ENCODE results near the gene DAGLA.

DAGLA gene

GRCh38 chr11:61750631-61751273 lies 70.6 kb downstream of the DAGLA start:
- no peaks in the 10 kb centered on the region for H3K36me3 ChIP-seq (replicated peaks in 1 of 2; ENCODE audit: control insufficient read depth in 2 of 2, insufficient read depth in 2 of 2, low read length in 2 of 2)
- peak overlapping the region; percentile 19 for H3K18ac ChIP-seq (ENCODE audit: low read length)
- no peak overlapping the region for H3K14ac ChIP-seq (ENCODE audit: low read length)
- H2BK15ac ChIP-seq (ENCODE audit: low read length) = no peak overlapping the region
- H2BK5ac ChIP-seq (ENCODE audit: low read length) = no peak overlapping the region
- H3K27me3 ChIP-seq (ENCODE audit: control insufficient read depth in 3 of 3, insufficient read depth in 3 of 3, low read depth in 1 of 3, low read length in 3 of 3) = peaks cover 0 to 22% (median 0%) of the 10 kb centered on the region in 3 experiments
- H2AFZ ChIP-seq (ENCODE audit: low read length) = no peak overlapping the region
- no peak overlapping the region for H3K4me2 ChIP-seq (ENCODE audit: insufficient read depth, low read length, poor library complexity, severe bottlenecking)
- H3K4ac ChIP-seq (ENCODE audit: low read length) = no peak overlapping the region
- no peaks in the 10 kb centered on the region for H3K9me3 ChIP-seq (replicated peaks in 1 of 2; ENCODE audit: control insufficient read depth in 2 of 2, insufficient read depth in 1 of 2, low read depth in 1 of 2, low read length in 2 of 2)
- H2BK120ac ChIP-seq (ENCODE audit: low read depth, low read length) = no peak overlapping the region
- no peak overlapping the region for H3K9ac ChIP-seq (ENCODE audit: low read depth, low read length, poor library complexity)
- no peak overlapping the region for H2AK5ac ChIP-seq (ENCODE audit: low read depth, low read length)
- no peak overlapping the region for H3K27ac ChIP-seq (replicated peaks; ENCODE audit: low read length)
- no peak overlapping the region for H3K23ac ChIP-seq (ENCODE audit: low read depth, low read length, poor library complexity)
- H3K4me3 ChIP-seq (ENCODE audit: low read length in 2 of 2) = no peak overlapping the region
- no peak overlapping the region for H2BK12ac ChIP-seq (ENCODE audit: low read length)
- H3K4me1 ChIP-seq (ENCODE audit: control insufficient read depth in 2 of 2, insufficient read depth in 1 of 2, low read depth in 1 of 2, low read length in 2 of 2) = peaks cover 25 to 58% of the 10 kb centered on the region in 2 donors
- H4K8ac ChIP-seq (ENCODE audit: low read depth, low read length) = no peak overlapping the region
- no peaks in the 10 kb centered on the region for H3K79me1 ChIP-seq (ENCODE audit: low read depth, low read length)
- WGBS, 2 donors (ENCODE audit: extremely low coverage in 2 of 2, insufficient read length in 2 of 2, insufficient replicate concordance in 1 of 2) = no CpG with 5 or more reads among the region's 5 CpGs
- no peak for DNase-seq (ENCODE audit: low spot score)
- no peak overlapping the region for H4K91ac ChIP-seq (ENCODE audit: low read depth, low read length, poor library complexity)

- Histone ChIP-seq H3K27me3 (ENCODE audit: control insufficient read depth in 3 of 3, insufficient read depth in 3 of 3, low read depth in 1 of 3, low read length in 3 of 3) (peaks cover 0 to 22% (median 0%) of the 10 kb centered on the region in 3 experiments), H3K4me1 (ENCODE audit: control insufficient read depth in 2 of 2, insufficient read depth in 1 of 2, low read depth in 1 of 2, low read length in 2 of 2) (peaks cover 26 to 54% of the 10 kb centered on the region in 2 donors)
- no CpG with 5 or more reads among the region's 14 CpGs for WGBS, 2 donors (ENCODE audit: extremely low coverage in 2 of 2, insufficient read length in 2 of 2, insufficient replicate concordance in 1 of 2)
Observed at GRCh38 chr11:61751384-61751783, 71.2 kb downstream of the DAGLA start.

GRCh38 chr11:61752117-61752924 lies 72.1 kb downstream of the DAGLA start, which contains the start of gene MYRF:
Gene MYRF, plus strand, starts transcription at chr11:61752636. Its CDS starts 109 bp downstream, at chr11:61752745.
- no CpG with 5 or more reads among the region's 93 CpGs for WGBS, 2 donors (ENCODE audit: extremely low coverage in 2 of 2, insufficient read length in 2 of 2, insufficient replicate concordance in 1 of 2)
- H2BK15ac ChIP-seq (ENCODE audit: low read length) = peak within 1 kb of the TSS; percentile 86
- peak within 1 kb of the TSS; percentile 72 for H3K9ac ChIP-seq (ENCODE audit: low read depth, low read length, poor library complexity)

More at GRCh38 chr11:61751384-61751783, 71.2 kb downstream of the DAGLA start:
- Histone ChIP-seq H2BK120ac (ENCODE audit: low read depth, low read length) (no peak overlapping the region), H3K36me3 (replicated peaks in 1 of 2; ENCODE audit: control insufficient read depth in 2 of 2, insufficient read depth in 2 of 2, low read length in 2 of 2) (no peaks in the 10 kb centered on the region), H2BK5ac (ENCODE audit: low read length) (no peak overlapping the region), H2AFZ (ENCODE audit: low read length) (no peak overlapping the region), H3K9ac (ENCODE audit: low read depth, low read length, poor library complexity) (no peak overlapping the region), H3K27ac (replicated peaks; ENCODE audit: low read length) (no peak overlapping the region), H2BK12ac (ENCODE audit: low read length) (no peak overlapping the region), H2BK15ac (ENCODE audit: low read length) (no peak overlapping the region), H3K79me1 (ENCODE audit: low read depth, low read length) (no peaks in the 10 kb centered on the region), H3K23ac (ENCODE audit: low read depth, low read length, poor library complexity) (no peak overlapping the region), H3K18ac (ENCODE audit: low read length) (no peak overlapping the region), H3K14ac (ENCODE audit: low read length) (no peak overlapping the region), H3K9me3 (replicated peaks in 1 of 2; ENCODE audit: control insufficient read depth in 2 of 2, insufficient read depth in 1 of 2, low read depth in 1 of 2, low read length in 2 of 2) (no peaks in the 10 kb centered on the region), H4K8ac (ENCODE audit: low read depth, low read length) (no peak overlapping the region), H3K4me3 (ENCODE audit: low read length in 2 of 2) (no peak overlapping the region), H3K4me2 (ENCODE audit: insufficient read depth, low read length, poor library complexity, severe bottlenecking) (no peak overlapping the region), H2AK5ac (ENCODE audit: low read depth, low read length) (no peak overlapping the region), H3K4ac (ENCODE audit: low read length) (no peak overlapping the region), H4K91ac (ENCODE audit: low read depth, low read length, poor library complexity) (no peak overlapping the region)
- DNase-seq (ENCODE audit: low spot score) = no peak

More at GRCh38 chr11:61752117-61752924, 72.1 kb downstream of the DAGLA start, which contains the start of gene MYRF:
- peak within 1 kb of the TSS; percentile 83 for H3K4me2 ChIP-seq (ENCODE audit: insufficient read depth, low read length, poor library complexity, severe bottlenecking)
- peak within 1 kb of the TSS; percentile 49 for H2BK5ac ChIP-seq (ENCODE audit: low read length)
- peak within 1 kb of the TSS; percentile 95 for H2BK12ac ChIP-seq (ENCODE audit: low read length)
- H3K79me1 ChIP-seq (ENCODE audit: low read depth, low read length) = no peaks in the 10 kb centered on the region
- no peaks in the 10 kb centered on the region for H3K9me3 ChIP-seq (replicated peaks in 1 of 2; ENCODE audit: control insufficient read depth in 2 of 2, insufficient read depth in 1 of 2, low read depth in 1 of 2, low read length in 2 of 2)
- peak within 1 kb of the TSS; percentile 71 for H3K23ac ChIP-seq (ENCODE audit: low read depth, low read length, poor library complexity)
- peak within 1 kb of the TSS; percentile 95 for H2AK5ac ChIP-seq (ENCODE audit: low read depth, low read length)
- peak within 1 kb of the TSS; percentile 37 for H2BK120ac ChIP-seq (ENCODE audit: low read depth, low read length)
- H4K91ac ChIP-seq (ENCODE audit: low read depth, low read length, poor library complexity) = no peak within 1 kb of the TSS
- H3K18ac ChIP-seq (ENCODE audit: low read length) = peak within 1 kb of the TSS; percentile 95
- no peak within 1 kb of the TSS for H4K8ac ChIP-seq (ENCODE audit: low read depth, low read length)
- H3K14ac ChIP-seq (ENCODE audit: low read length) = peak within 1 kb of the TSS; percentile 32
- no peaks in the 10 kb centered on the region for H3K36me3 ChIP-seq (replicated peaks in 1 of 2; ENCODE audit: control insufficient read depth in 2 of 2, insufficient read depth in 2 of 2, low read length in 2 of 2)
- peak; percentile 51 for DNase-seq (ENCODE audit: low spot score)
- peaks cover 0 to 22% (median 0%) of the 10 kb centered on the region in 3 experiments for H3K27me3 ChIP-seq (ENCODE audit: control insufficient read depth in 3 of 3, insufficient read depth in 3 of 3, low read depth in 1 of 3, low read length in 3 of 3)
- peak within 1 kb of the TSS; percentile 90 for H2AFZ ChIP-seq (ENCODE audit: low read length)
- H3K4me3 ChIP-seq (ENCODE audit: low read length in 2 of 2) = peak within 1 kb of the TSS; percentile 55 to 84
- peak within 1 kb of the TSS; percentile 66 for H3K4ac ChIP-seq (ENCODE audit: low read length)
- no peak within 1 kb of the TSS for H3K27ac ChIP-seq (replicated peaks; ENCODE audit: low read length)
- H3K4me1 ChIP-seq (ENCODE audit: control insufficient read depth in 2 of 2, insufficient read depth in 1 of 2, low read depth in 1 of 2, low read length in 2 of 2) = peaks cover 26 to 55% of the 10 kb centered on the region in 2 donors

Measured in neuronal stem cell (in vitro differentiated cells).